Uterus (tissue), 4 donors: Measurements from ENCODE around the gene ILK. TPM values are rescaled to one million over a fixed set of nuclear protein-coding genes. Genes with fewer than 3 reads are reported as not detected.

Source experiments
- DNase-seq, 2 donors: peaks; one replicate each; pipeline ENCODE4 v3.0.0-alpha.2; 2019 to 2020
- H3K27ac ChIP-seq, 2 donors: fragments of 200-600 bp; sonication (generic); 1 replicate in 1 of 2; 2 replicates in 1 of 2; pipeline ENCODE4 v1.5.1; 2016 to 2018
- H3K27me3 ChIP-seq, 2 donors: fragments of 200-600 bp; sonication (generic); one replicate each; pipeline ENCODE4 v1.5.1; 2018 to 2019; ENCODE audit warnings: control low read depth in 1 of 2
- H3K36me3 ChIP-seq, 2 donors: fragments of 200-600 bp; sonication (generic); one replicate each; pipeline ENCODE4 v1.5.1; 2019; ENCODE audit warnings: control low read depth in 1 of 2
- H3K4me1 ChIP-seq, 2 donors: fragments of 200-600 bp; sonication (generic); one replicate each; pipeline ENCODE4 v1.5.1; 2018 to 2019; ENCODE audit warnings: control low read depth in 1 of 2
- H3K4me3 ChIP-seq, 2 donors: fragments of 200-600 bp; sonication (generic); 1 replicate in 1 of 2; 2 replicates in 1 of 2; pipeline ENCODE4 v1.5.1; 2018 to 2019; ENCODE audit warnings: mild to moderate bottlenecking in 1 of 2
- H3K9me3 ChIP-seq, 2 donors: fragments of 200-600 bp; sonication (generic); one replicate each; pipeline ENCODE4 v1.5.1; 2019; ENCODE audit warnings: control low read depth in 1 of 2
- CTCF ChIP-seq, 4 experiments: fragments of 200-600 bp in 2 of 4; fragments of 450-650 bp in 2 of 4; sonication (generic) in 2 of 4; IDR thresholded peaks; one replicate each; pipeline ENCODE4 v1.5.1; 2016 to 2019; ENCODE audit warnings: antibody characterized with exemption in 4 of 4, mild to moderate bottlenecking in 2 of 4, moderate library complexity in 1 of 4
- POLR2A ChIP-seq, 2 donors: fragments of 450-650 bp; IDR thresholded peaks; one replicate each; pipeline ENCODE4 v1.6.1; 2016; ENCODE audit warnings: antibody characterized with exemption in 2 of 2, mild to moderate bottlenecking in 1 of 2, moderate library complexity in 1 of 2
- intact Hi-C: fragments of 100-400 bp; cut with DNase I; formaldehyde crosslinking; loops from one replicate; pipeline ENCODE4 v1.15.1; 2023; ENCODE audit warnings: low total_unique reads
- total RNA-seq, 4 donors: library from RNA; depleted of rRNA in 3 of 4; stranded (reverse); fragments of >200 nt in 3 of 4; gene quantifications; one replicate each; pipeline versions ENCODE4 v1.1.0 to v1.2.4, GENCODE V29; 2014 to 2023
- donor health status: DM: yes; HTN: yes; CAD: no.

Gene ILK
- total RNA-seq, 4 donors from 2014 or later, result 205 to 336 (median 279) TPM

- intact Hi-C loops, result loop anchor here (10.0 kb wide), 1 partner anchor 72 kb away; the partner anchor contains the start of gene MRPL17
- Histone ChIP-seq H3K4me3 (peak within 1 kb of the TSS; percentile 70 to 94), H3K36me3 (no peaks in the 10 kb centered on the region), H3K9me3 (no peaks in the 10 kb centered on the region), H3K27me3 (no peaks in the 10 kb centered on the region), H3K4me1 (peaks cover 11 to 31% of the 10 kb centered on the region in 2 donors), H3K27ac (peak within 1 kb of the TSS; percentile 99)
- peak; percentile 98 for DNase-seq
- TF ChIP-seq CTCF (IDR thresholded peaks at IDR 0.05) (peak; percentile 27 to 50 (median 37)), POLR2A (IDR thresholded peaks at IDR 0.05) (peak; percentile 95 to 98)
Observed at GRCh38 chr11:6612213-6613041, 8.9 kb downstream of the ILK start, which contains the start of gene TAF10. Gene TAF10, minus strand, starts transcription at chr11:6612216. Its CDS starts 27 bp downstream, at chr11:6612189.

GRCh38 chr11:6613496-6613895 is 9.9 kb downstream of the ILK start:
- intact Hi-C loops, result loop anchor here (10.0 kb wide), 1 partner anchor 71 kb away; the partner anchor contains the start of gene MRPL17
- H3K4me1 ChIP-seq, result peaks cover under 1 to 25% of the 10 kb centered on the region in 2 donors

DNA sequence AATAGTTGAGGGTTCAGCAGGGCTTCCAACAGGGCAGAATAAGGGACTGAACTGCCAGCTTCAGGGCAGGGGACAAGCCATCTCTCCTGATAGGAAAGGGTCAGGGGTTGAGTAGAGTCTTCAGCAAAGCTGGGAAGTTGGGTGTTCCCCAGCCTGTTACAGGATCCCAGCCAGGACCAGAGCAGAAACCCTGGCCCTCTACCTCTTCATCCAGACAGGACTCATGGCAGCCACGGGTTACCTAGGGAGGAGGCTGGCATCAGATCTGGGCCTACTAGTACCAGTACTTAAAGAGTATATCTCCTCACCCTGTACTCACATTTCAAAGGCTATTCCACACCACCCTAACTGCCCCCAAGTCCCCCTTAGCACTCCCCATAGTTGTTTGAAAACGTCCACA is 10.9 kb downstream of the ILK start:
- no peaks in the 10 kb centered on the region for H3K36me3 ChIP-seq
- no peak overlapping the region for H3K4me3 ChIP-seq
- peaks cover 0 to 25% of the 10 kb centered on the region in 2 donors for H3K4me1 ChIP-seq
- DNase-seq, result peak in 1 of 2 donors; percentile 12
- TF ChIP-seq CTCF (IDR thresholded peaks at IDR 0.05) (no peak), POLR2A (IDR thresholded peaks at IDR 0.05) (no peak)
- H3K27me3 ChIP-seq, result no peaks in the 10 kb centered on the region
- H3K9me3 ChIP-seq, result no peaks in the 10 kb centered on the region
- no peak overlapping the region for H3K27ac ChIP-seq
- intact Hi-C loops, result loop anchor here (10.0 kb wide), 1 partner anchor 70 kb away; the partner anchor contains the start of gene MRPL17

More at GRCh38 chr11:6613496-6613895, 9.9 kb downstream of the ILK start:
- no peaks in the 10 kb centered on the region for H3K27me3 ChIP-seq
- no peaks in the 10 kb centered on the region for H3K36me3 ChIP-seq
- no peak for TF ChIP-seq CTCF (IDR thresholded peaks at IDR 0.05)
- no peak for TF ChIP-seq POLR2A (IDR thresholded peaks at IDR 0.05)
- DNase-seq, result no peak
- H3K27ac ChIP-seq, result peak overlapping the region; percentile 99
- no peaks in the 10 kb centered on the region for H3K9me3 ChIP-seq
- H3K4me3 ChIP-seq, result no peak overlapping the region

GRCh38 chr11:6615046-6615445 is 11.5 kb downstream of the ILK start:
- Histone ChIP-seq H3K27ac (peak overlapping the region in 1 of 2 donors; percentile 29), H3K36me3 (no peaks in the 10 kb centered on the region), H3K4me3 (no peak overlapping the region), H3K27me3 (no peaks in the 10 kb centered on the region), H3K9me3 (no peaks in the 10 kb centered on the region), H3K4me1 (peaks cover 0 to 30% of the 10 kb centered on the region in 2 donors)
- intact Hi-C loops, result loop anchor here (10.0 kb wide), 1 partner anchor 70 kb away; the partner anchor contains the start of gene MRPL17
- no peak for TF ChIP-seq CTCF (IDR thresholded peaks at IDR 0.05)
- no peak for TF ChIP-seq POLR2A (IDR thresholded peaks at IDR 0.05)
- peak in 1 of 2 donors; percentile 12 for DNase-seq
